HEK293T (cell line): ENCODE results near the gene RS1.
A peak's percentile ranks its signal among the peaks of the same experiment; 100 is the strongest.

ENCODE experiments used
- BHLHE40 ChIP-seq: fragments of 450-650 bp; IDR thresholded peaks from 2 replicates; pipeline ENCODE4 v1.6.1; 2016; ENCODE audit warnings: mild to moderate bottlenecking, moderate library complexity, borderline replicate concordance
- CTBP1 ChIP-seq: fragments of 450-650 bp; IDR thresholded peaks from 2 replicates; pipeline ENCODE4 v1.6.1; 2016; ENCODE audit warnings: borderline replicate concordance
- FOXA1 ChIP-seq: fragments of 450-650 bp; IDR thresholded peaks from 2 replicates; pipeline ENCODE4 v1.6.1; 2016; ENCODE audit warnings: mild to moderate bottlenecking
- FOXM1 ChIP-seq: fragments of 450-650 bp; IDR thresholded peaks from 2 replicates; pipeline ENCODE4 v1.6.1; 2017; ENCODE audit warnings: mild to moderate bottlenecking, borderline replicate concordance
- NFRKB ChIP-seq: fragments of 450-650 bp; IDR thresholded peaks from 2 replicates; pipeline ENCODE4 v1.6.1; 2016; ENCODE audit warnings: mild to moderate bottlenecking, moderate library complexity
- SP1 ChIP-seq: fragments of 450-650 bp; IDR thresholded peaks from 2 replicates; pipeline ENCODE4 v1.6.1; 2017
- ZNF384 ChIP-seq: fragments of 450-650 bp; IDR thresholded peaks from 2 replicates; pipeline ENCODE4 v1.6.1; 2016

- no peak for TF ChIP-seq NFRKB
- TF ChIP-seq SP1: no peak
- TF ChIP-seq BHLHE40: no peak
- TF ChIP-seq FOXA1: no peak
- TF ChIP-seq FOXM1: no peak
- no peak for TF ChIP-seq CTBP1
- peak; percentile 95 for TF ChIP-seq ZNF384
These were observed 3.2 kb upstream of the RS1 start for GRCh38 chrX:18674788-18675735.
